Sigmoid colon (tissue), 7 donors: Measurements from ENCODE around the gene UST. TPM values are rescaled to one million over a fixed set of nuclear protein-coding genes. Genes with fewer than 3 reads are reported as not detected.

Experiments
- DNase-seq: peaks from one replicate; pipeline ENCODE4 v3.0.0-alpha.2; 2019
- H3K27ac ChIP-seq, 4 donors: fragments of 200-600 bp; sonication (generic); one replicate each; pipeline ENCODE4 v1.5.1; 2016 to 2019; ENCODE audit warnings: mild to moderate bottlenecking in 1 of 4
- H3K27me3 ChIP-seq, 3 donors: fragments of 200-600 bp; sonication (generic); one replicate each; pipeline ENCODE4 v1.5.1; 2019; ENCODE audit warnings: mild to moderate bottlenecking in 1 of 3
- H3K36me3 ChIP-seq, 4 donors: fragments of 200-600 bp; sonication (generic); one replicate each; pipeline ENCODE4 v1.5.1; 2016 to 2019
- H3K4me1 ChIP-seq, 4 donors: fragments of 200-600 bp; sonication (generic); one replicate each; pipeline ENCODE4 v1.5.1; 2017 to 2019
- H3K4me3 ChIP-seq, 4 donors: fragments of 200-600 bp; sonication (generic); one replicate each; pipeline ENCODE4 v1.5.1; 2017 to 2019; ENCODE audit warnings: mild to moderate bottlenecking in 2 of 4, moderate library complexity in 1 of 4
- H3K9me3 ChIP-seq, 4 donors: fragments of 200-600 bp in 3 of 4; sonication (generic) in 3 of 4; one replicate each; pipeline versions ENCODE4 v1.5.1 to v1.6.1; 2013 to 2019
- CTCF ChIP-seq, 4 experiments: fragments of 450-650 bp in 3 of 4; fragments of 200-600 bp in 1 of 4; IDR thresholded peaks; one replicate each; pipeline ENCODE4 v1.5.1; 2016 to 2019; ENCODE audit warnings: antibody characterized with exemption in 4 of 4, mild to moderate bottlenecking in 3 of 4, moderate library complexity in 2 of 4
- EP300 ChIP-seq, 4 donors: sonication (generic); formaldehyde crosslinking; IDR thresholded peaks; one replicate each; pipeline ENCODE4 v1.6.1; 2017; ENCODE audit warnings: antibody characterized with exemption in 4 of 4
- POLR2A ChIP-seq, 2 donors: fragments of 450-650 bp; IDR thresholded peaks; one replicate each; pipeline ENCODE4 v1.6.1; 2016; ENCODE audit warnings: antibody characterized with exemption in 2 of 2, mild to moderate bottlenecking in 2 of 2, moderate library complexity in 2 of 2
- POLR2AphosphoS5 ChIP-seq, 4 donors: sonication (generic); formaldehyde crosslinking; IDR thresholded peaks; one replicate each; pipeline ENCODE4 v1.6.1; 2017; ENCODE audit warnings: antibody characterized with exemption in 4 of 4
- WGBS, 2 donors: extraction: QIAGEN DNeasy Blood & Tissue Kit; methylation state at CpG; one replicate each; pipeline ENCODE4 v1.1.7; 2013; 5-methylcytosine and 5-hydroxymethylcytosine counted together
- intact Hi-C: fragments of 100-400 bp; cut with DNase I; formaldehyde crosslinking; loops from one replicate; pipeline ENCODE4 v1.15.1; 2023
- polyA plus RNA-seq, 3 donors: library from polyadenylated mRNA; stranded (reverse); fragments of 200-250 nt; gene quantifications; one replicate each; pipeline ENCODE4 v1.2.3, GENCODE V29; 2013
- total RNA-seq, 4 donors: library from RNA; depleted of rRNA; stranded (reverse); fragments of >200 nt; gene quantifications; one replicate each; pipeline ENCODE4 v1.1.0, GENCODE V29; 2016
- donor health status: healthy with polysubstance abuse.
- donor health status: Bipolar disorder and iron deficiency.
- donor health status: healthy.

Gene UST
- total and polyA plus RNA-seq, 7 donors: 0.46 to 35.2 (median 21.8) TPM

- H3K4me1 ChIP-seq: peaks cover 0 to 20% (median 13%) of the 10 kb centered on the region in 4 donors
- no peak for DNase-seq
- H3K4me3 ChIP-seq: no peak overlapping the region
- 11 to 67% methylated on average over 1 of the region's 1 CpG for WGBS, 2 donors
- no peaks in the 10 kb centered on the region for H3K36me3 ChIP-seq
- H3K27ac ChIP-seq: no peak overlapping the region
- no peaks in the 10 kb centered on the region for H3K27me3 ChIP-seq
- TF ChIP-seq CTCF (IDR thresholded peaks at IDR 0.05): no peak
- no peak for TF ChIP-seq POLR2AphosphoS5 (IDR thresholded peaks at IDR 0.05)
- no peak for TF ChIP-seq EP300 (IDR thresholded peaks at IDR 0.05)
- TF ChIP-seq POLR2A (IDR thresholded peaks at IDR 0.05): no peak
- intact Hi-C loops: no loop called here
- H3K9me3 ChIP-seq: no peaks in the 10 kb centered on the region
These were observed 310.6 kb downstream of the UST start for GRCh38 chr6:149057464-149057840.

DNA sequence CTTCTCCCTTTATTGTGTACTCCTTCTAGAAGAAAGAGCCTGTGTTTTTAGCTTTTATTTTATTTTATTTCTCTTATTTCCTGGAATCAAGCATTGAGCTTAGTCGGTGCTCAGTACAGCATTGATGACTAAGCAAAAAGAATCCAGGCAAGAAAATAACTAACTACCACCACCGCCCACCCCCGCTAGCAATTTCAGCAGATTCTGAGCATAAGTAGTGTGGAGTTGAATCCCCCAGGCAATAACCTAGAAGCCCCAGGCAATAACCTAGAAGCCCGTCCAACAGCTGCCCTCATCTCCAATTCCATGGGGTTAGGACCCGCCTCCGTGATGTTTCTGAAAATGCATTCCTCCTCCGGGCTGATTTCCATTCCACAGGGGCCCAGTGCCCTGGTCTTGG, 312.7 kb downstream of the UST start:
- 75 to 76% methylated on average over 7 of the region's 7 CpGs for WGBS, 2 donors
- peaks cover 0 to 35% (median 17%) of the 10 kb centered on the region in 4 donors for H3K4me1 ChIP-seq
- H3K9me3 ChIP-seq: no peaks in the 10 kb centered on the region
- no peaks in the 10 kb centered on the region for H3K27me3 ChIP-seq
- H3K27ac ChIP-seq: no peak overlapping the region
- TF ChIP-seq EP300 (IDR thresholded peaks at IDR 0.05): no peak
- TF ChIP-seq CTCF (IDR thresholded peaks at IDR 0.05): no peak
- TF ChIP-seq POLR2A (IDR thresholded peaks at IDR 0.05): no peak
- no peak for TF ChIP-seq POLR2AphosphoS5 (IDR thresholded peaks at IDR 0.05)
- no peaks in the 10 kb centered on the region for H3K36me3 ChIP-seq
- DNase-seq: no peak
- no peak overlapping the region for H3K4me3 ChIP-seq
- intact Hi-C loops: no loop called here

DNA sequence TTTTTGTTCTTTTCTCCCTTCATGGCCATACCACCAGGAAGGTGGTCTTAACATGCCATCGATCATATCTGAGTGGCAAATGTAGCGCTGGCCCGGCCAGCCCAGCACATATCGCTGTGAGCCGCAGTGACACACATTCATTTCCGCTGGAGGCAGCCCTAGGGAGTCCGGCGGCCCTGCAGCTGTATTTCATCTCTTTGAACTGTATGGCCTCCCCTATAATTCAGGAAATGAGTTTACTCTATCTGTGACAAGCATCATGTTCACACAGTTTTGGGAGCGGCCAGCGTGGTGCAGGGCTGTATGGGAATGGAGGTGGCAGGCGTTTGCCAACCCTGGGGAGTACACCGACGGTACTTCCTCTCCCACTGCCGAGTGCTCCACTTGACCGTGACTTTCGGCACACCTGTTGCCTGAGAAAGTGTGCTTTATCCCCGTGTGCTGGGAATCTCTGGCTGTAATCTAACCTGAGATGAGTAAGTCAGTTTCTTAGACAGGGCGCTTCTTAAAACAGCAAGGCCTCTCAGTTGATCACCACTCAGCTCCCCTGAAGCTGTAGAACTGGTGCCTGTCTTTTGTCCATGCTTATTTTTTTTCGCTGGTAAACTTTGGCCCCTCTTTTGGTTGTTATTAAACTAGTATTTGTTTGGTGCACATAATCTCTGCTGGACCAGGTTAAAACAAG, 313.6 kb downstream of the UST start:
- peaks cover 0 to 43% (median 21%) of the 10 kb centered on the region in 4 donors for H3K4me1 ChIP-seq
- no peak for DNase-seq
- H3K4me3 ChIP-seq: no peak overlapping the region
- no peaks in the 10 kb centered on the region for H3K27me3 ChIP-seq
- no peaks in the 10 kb centered on the region for H3K9me3 ChIP-seq
- TF ChIP-seq EP300 (IDR thresholded peaks at IDR 0.05) (no peak), POLR2AphosphoS5 (IDR thresholded peaks at IDR 0.05) (no peak), POLR2A (IDR thresholded peaks at IDR 0.05) (no peak), CTCF (IDR thresholded peaks at IDR 0.05) (no peak)
- intact Hi-C loops: no loop called here
- 7 to 35% methylated on average over 19 of the region's 19 CpGs for WGBS, 2 donors
- no peak overlapping the region for H3K27ac ChIP-seq
- H3K36me3 ChIP-seq: no peaks in the 10 kb centered on the region

GRCh38 chr6:149060985-149061760, 314.3 kb downstream of the UST start:
- H3K27ac ChIP-seq: no peak overlapping the region
- H3K4me3 ChIP-seq: no peak overlapping the region
- WGBS, 2 donors: 10 to 56% methylated on average over 12 of the region's 12 CpGs
- no peaks in the 10 kb centered on the region for H3K9me3 ChIP-seq
- peaks cover 0 to 43% (median 25%) of the 10 kb centered on the region in 4 donors for H3K4me1 ChIP-seq
- H3K36me3 ChIP-seq: no peaks in the 10 kb centered on the region
- intact Hi-C loops: no loop called here
- no peaks in the 10 kb centered on the region for H3K27me3 ChIP-seq
- no peak for TF ChIP-seq CTCF (IDR thresholded peaks at IDR 0.05)
- TF ChIP-seq EP300 (IDR thresholded peaks at IDR 0.05): no peak
- no peak for TF ChIP-seq POLR2AphosphoS5 (IDR thresholded peaks at IDR 0.05)
- TF ChIP-seq POLR2A (IDR thresholded peaks at IDR 0.05): no peak
- DNase-seq: no peak
